ENCODE measurements around the gene NLE1. TPM values are rescaled to one million over a fixed set of nuclear protein-coding genes. Genes with fewer than 3 reads are reported as not detected.
"Not testable (repeated sequence)": the region's sequence is repeated elsewhere in the genome, so short reads cannot be mapped to it uniquely, and the experiment has no call there.

The NLE1 gene
- total RNA-seq, 1 donor from 2014 or later, result 3.8 TPM

DNA sequence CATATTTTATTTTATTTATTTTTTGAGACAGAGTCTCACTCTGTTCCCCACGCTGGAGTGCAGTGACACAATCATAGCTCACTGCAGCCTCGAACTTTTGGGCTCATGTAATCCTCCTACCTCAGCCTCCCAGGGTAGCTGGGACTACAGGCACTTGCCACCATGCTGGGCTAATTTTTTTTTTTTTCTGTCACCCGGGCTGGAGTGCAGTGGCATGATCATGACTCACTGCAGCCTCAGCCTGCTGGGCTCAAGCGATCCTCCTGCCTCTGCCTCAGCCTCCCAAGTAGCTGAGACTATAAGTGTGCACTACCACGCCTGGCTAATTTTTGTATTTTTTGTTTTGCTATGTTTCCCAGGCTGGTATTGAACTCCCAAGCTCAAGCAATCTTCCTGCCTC is 22.6 kb upstream of the NLE1 start:
- DNase-seq (ENCODE audit: low spot score), result no peak
- intact Hi-C loops (cut with DNase I), result no loop called here

GRCh38 chr17:35163886-35164285 is 21.8 kb upstream of the NLE1 start:
- intact Hi-C loops (cut with DNase I), result no loop called here
- DNase-seq (ENCODE audit: low spot score), result no peak

DNA sequence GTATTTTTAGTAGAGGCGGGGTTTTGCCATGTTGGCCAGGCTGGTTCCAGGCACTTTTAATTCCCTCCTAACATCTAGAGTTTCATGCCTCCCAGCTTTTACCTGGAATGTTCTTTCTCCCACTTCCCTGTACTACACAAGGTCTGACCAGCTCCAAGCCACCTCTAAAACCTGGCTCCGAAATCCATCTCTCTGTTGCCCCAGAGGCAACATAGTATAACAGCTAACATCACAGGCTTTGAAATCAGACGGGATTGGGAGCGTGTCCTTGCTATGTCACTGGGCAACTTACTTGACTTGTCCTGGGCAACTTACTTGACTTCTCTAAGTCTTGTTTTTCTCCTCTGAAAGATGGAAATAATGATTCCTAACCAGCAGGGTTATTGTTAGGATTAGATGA is 20.7 kb upstream of the NLE1 start:
- intact Hi-C loops (cut with DNase I), result no loop called here
- DNase-seq (ENCODE audit: low spot score), result no peak

DNA sequence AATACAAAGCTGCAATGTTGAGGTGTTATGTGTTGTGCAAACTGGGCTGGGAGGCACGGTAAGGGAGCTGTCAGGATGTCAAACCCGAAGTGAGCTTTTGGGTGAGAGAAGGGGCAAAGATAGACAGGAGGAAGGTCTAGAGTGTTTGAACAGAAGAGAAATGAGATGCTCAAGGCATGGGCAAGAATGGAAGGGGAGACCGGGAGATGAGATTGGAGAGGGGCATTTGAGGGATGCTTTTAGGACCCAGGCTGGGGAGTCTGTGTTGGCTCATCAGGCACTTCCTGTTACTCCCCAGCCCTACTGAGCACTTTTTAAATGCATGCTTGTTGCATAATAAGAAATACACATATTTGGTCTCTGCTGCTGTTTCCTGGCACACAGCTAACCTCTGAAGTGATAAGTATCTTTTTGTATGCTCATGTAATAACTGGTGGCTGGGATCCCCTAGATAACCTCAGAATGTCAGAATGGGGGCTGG is 19.2 kb upstream of the NLE1 start:
- DNase-seq (ENCODE audit: low spot score), result no peak
- intact Hi-C loops (cut with DNase I), result no loop called here

GRCh38 chr17:35160354-35161201 is 18.5 kb upstream of the NLE1 start:
- intact Hi-C loops (cut with DNase I), result no loop called here
- peak; percentile 39 for DNase-seq (ENCODE audit: low spot score)

GRCh38 chr17:35159940-35160339 is 17.8 kb upstream of the NLE1 start:
- no peak for DNase-seq (ENCODE audit: low spot score)
- intact Hi-C loops (cut with DNase I), result no loop called here

- DNase-seq (ENCODE audit: low spot score), result no peak
- intact Hi-C loops (cut with DNase I), result no loop called here
Measured at GRCh38 chr17:35155246-35155645, 13.1 kb upstream of the NLE1 start.

DNA sequence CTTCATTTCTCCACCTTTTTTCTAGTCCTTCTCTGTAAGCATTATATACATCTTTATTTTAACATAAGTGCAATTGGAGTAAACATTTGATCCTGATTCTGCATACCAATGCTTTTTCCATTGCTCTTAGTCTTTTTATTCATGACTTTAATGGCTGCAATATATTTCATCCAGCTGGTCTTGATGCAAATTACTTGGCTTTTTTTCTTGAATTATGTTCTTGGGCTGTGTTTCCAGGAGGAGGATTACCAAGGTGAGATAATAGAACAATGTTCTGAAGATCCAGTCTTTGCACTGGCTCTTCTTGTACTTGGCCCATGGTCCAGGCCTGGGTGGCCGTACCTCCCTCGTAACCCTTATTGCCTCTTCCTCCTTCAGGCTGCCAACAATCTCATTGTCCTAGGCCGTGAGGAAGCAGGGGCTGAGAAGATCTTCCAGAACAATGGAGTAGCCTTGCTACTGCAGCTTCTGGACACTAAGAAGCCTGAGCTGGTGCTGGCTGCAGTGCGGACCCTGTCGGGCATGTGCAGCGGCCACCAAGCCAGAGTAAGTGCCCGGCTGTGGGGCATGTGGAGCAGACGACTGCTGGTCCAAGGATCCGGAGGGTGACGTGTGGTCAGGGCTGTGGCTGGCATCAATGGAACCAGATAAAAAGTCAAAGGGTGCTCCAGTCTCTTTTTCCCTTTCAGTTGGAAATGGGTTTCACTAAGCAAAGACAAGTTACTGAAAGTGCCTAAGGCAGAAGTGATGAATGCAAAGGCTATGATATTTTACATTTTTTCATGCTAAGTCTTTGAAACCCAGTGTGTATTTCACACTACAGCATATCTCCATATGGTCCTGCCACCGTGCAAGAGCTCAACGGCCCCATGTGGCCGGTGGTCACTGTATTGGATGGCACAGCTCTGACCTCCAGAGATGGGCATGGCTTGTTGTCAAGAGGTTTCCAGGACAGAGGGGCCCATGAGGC is 12.4 kb upstream of the NLE1 start:
- DNase-seq (ENCODE audit: low spot score), result peak; percentile 74
- intact Hi-C loops (cut with DNase I), result no loop called here

DNA sequence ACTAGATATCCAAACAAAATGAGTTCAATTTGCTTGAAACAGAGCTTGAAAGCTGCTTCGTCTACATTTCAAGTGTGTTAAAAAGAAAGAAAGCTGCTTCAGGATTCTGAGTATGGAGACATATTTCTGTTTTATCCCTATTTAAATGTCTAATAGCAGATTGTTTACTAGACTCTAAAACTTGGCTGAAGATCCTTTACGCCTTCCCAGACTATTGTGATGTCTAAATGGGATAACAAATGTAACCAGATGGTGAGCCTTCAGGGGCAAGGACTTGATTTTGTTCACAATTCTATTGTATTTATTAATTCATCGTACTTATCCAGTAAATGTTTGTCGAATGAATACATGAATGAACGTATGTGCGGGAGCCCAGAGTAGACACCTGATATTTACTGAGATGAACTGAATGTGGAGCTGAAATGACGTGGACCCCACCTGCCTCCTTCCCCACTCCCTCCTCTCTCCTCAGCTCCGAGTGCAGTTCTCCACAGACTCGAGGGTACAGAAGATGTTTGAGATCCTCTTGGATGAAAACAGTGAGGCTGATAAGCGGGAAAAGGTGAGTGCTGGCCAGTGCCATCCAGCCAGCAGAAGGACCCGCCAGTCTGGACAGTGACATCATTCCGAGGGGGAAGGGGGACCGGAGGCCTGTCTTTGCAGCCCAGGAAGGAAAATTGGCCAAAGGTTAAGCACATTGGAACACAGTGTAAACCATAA is 10.5 kb upstream of the NLE1 start:
- intact Hi-C loops (cut with DNase I), result no loop called here

DNA sequence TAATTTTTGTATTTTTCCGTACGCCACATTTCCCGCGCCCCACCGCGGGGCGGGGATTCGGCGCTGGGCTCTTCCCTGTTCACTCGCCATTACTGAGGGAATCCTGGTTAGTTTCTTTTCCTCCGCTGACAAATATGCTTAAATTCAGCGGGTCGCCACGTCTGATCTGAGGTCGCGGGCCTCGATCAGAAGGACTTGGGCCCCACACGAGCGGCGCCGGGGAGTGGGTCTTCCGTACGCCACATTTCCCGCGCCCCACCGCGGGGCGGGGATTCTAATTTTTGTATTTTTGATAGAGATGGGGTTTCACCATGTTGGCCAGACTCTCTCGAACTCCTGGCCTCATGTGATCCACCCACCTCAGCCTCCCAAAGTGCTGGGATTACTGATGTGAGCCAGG is 9.0 kb upstream of the NLE1 start:
- intact Hi-C loops (cut with DNase I); DNase-seq (ENCODE audit: low spot score): not testable (repeated sequence)

More for the DNA sequence above, 10.5 kb upstream of the NLE1 start:
- no peak for DNase-seq (ENCODE audit: low spot score)

GRCh38 chr17:35149941-35150340 is 7.8 kb upstream of the NLE1 start:
- no peak for DNase-seq (ENCODE audit: low spot score)
- intact Hi-C loops (cut with DNase I), result no loop called here

DNA sequence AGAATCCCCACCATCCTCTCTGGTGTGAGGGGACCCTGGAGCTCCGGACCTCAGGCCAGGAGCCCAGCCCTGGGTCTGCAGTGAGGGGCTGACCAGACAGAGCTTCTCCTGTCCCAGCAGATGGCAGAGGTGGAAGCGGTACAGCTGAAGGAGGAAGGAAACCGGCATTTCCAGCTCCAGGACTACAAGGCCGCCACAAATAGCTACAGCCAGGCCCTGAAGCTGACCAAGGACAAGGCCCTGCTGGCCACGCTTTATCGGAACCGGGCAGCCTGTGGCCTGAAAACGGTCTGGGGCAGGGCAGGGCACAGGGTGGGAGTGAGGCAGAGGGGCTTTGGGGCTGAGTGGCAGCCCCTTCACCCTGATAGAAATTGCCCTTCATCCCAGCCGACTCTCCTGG is 6.0 kb upstream of the NLE1 start:
- intact Hi-C loops (cut with DNase I), result no loop called here
- DNase-seq (ENCODE audit: low spot score), result no peak

- intact Hi-C loops (cut with DNase I), result no loop called here
- peak; percentile 87 for DNase-seq (ENCODE audit: low spot score)
Measured at GRCh38 chr17:35147375-35147905, 5.3 kb upstream of the NLE1 start, which contains the start of gene UNC45B. Gene UNC45B (plus strand): TSS chr17:35147817. CDS start chr17:35148264, 447 bp downstream.

GRCh38 chr17:35146214-35146833 is 4.2 kb upstream of the NLE1 start:
- intact Hi-C loops (cut with DNase I), result no loop called here
- DNase-seq (ENCODE audit: low spot score), result no peak

GRCh38 chr17:35144840-35145239 is 2.7 kb upstream of the NLE1 start:
- intact Hi-C loops (cut with DNase I), result no loop called here

GRCh38 chr17:35142467-35142796 is 329 bp upstream of the NLE1 start:
- intact Hi-C loops (cut with DNase I), result no loop called here

More at GRCh38 chr17:35144840-35145239, 2.7 kb upstream of the NLE1 start:
- no peak for DNase-seq (ENCODE audit: low spot score)

GRCh38 chr17:35138218-35138617 is 3.9 kb downstream of the NLE1 start:
- no peak for DNase-seq (ENCODE audit: low spot score)
- intact Hi-C loops (cut with DNase I), result no loop called here

More at GRCh38 chr17:35142467-35142796, 329 bp upstream of the NLE1 start:
- DNase-seq (ENCODE audit: low spot score), result no peak

DNA sequence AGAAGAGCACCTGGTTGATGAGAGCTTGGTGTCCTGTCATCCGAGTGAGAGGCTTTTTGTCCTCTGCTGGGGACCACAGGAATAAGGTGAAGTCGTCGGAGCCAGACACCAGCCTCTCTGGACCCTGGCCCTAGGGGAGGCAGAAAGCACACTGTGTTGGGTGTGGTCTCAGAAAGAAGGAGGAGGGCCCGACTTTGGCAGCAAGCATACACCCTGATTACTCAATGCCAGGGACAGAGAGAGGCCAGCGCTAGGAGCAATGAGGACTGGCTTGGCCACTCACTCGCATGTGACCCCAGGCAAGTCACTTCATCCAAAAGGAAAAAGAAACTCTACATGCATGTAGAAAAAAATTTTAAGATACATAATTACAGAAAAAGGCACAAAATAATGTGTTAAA is 6.8 kb downstream of the NLE1 start:
- intact Hi-C loops (cut with DNase I), result no loop called here
- DNase-seq (ENCODE audit: low spot score), result no peak
